CD14-positive monocyte (primary cell): Measurements from ENCODE around the gene CRX. TPM values are rescaled to one million over a fixed set of nuclear protein-coding genes. Genes with fewer than 3 reads are reported as not detected.

Experiments used
- DNase-seq, 3 donors: peaks; one replicate each; pipeline ENCODE4 v3.0.0-alpha.2; 2011 to 2022
- H2AFZ ChIP-seq: 2 replicates; pipeline ENCODE4 v1.6.0; 2012; ENCODE audit warnings: mild to moderate bottlenecking, low read depth, low read length, inconsistent platforms; ENCODE audit not compliant: insufficient read depth, poor library complexity, severe bottlenecking
- H3K27ac ChIP-seq, 2 donors: 1 replicate in 1 of 2; 2 replicates in 1 of 2; pipeline ENCODE4 v1.5.1; 2012 to 2013; ENCODE audit warnings: low read length in 2 of 2, control low read depth in 1 of 2, inconsistent platforms in 1 of 2, low read depth in 1 of 2, mild to moderate bottlenecking in 1 of 2
- H3K27me3 ChIP-seq, 2 donors: one replicate each; pipeline versions ENCODE4 v1.6.0 to v1.6.1; 2011 to 2013; ENCODE audit warnings: low read length in 2 of 2; ENCODE audit not compliant: control insufficient read depth in 2 of 2, insufficient read depth in 2 of 2
- H3K36me3 ChIP-seq, 2 donors: replicated peaks in 1 of 2; 1 replicate in 1 of 2; 2 replicates in 1 of 2; pipeline versions ENCODE4 v1.5.1 to v1.6.1; 2012 to 2013; ENCODE audit warnings: low read length in 2 of 2, control low read depth in 1 of 2, inconsistent platforms in 1 of 2, mild to moderate bottlenecking in 1 of 2; ENCODE audit not compliant: insufficient read depth in 2 of 2, control insufficient read depth in 1 of 2
- H3K4me1 ChIP-seq, 2 donors: 1 replicate in 1 of 2; 2 replicates in 1 of 2; pipeline versions ENCODE4 v1.5.1 to v1.6.1; 2012 to 2013; ENCODE audit warnings: low read length in 2 of 2, control low read depth in 1 of 2, inconsistent platforms in 1 of 2, mild to moderate bottlenecking in 1 of 2, moderate library complexity in 1 of 2; ENCODE audit not compliant: insufficient read depth in 2 of 2, control insufficient read depth in 1 of 2
- H3K4me2 ChIP-seq: replicated peaks from 2 replicates; pipeline ENCODE3; 2012; ENCODE audit warnings: low read length, moderate library complexity, mild to moderate bottlenecking; ENCODE audit not compliant: poor library complexity, severe bottlenecking; ENCODE audit errors: extremely low read depth
- H3K4me3 ChIP-seq, 3 experiments: fragments of 200-600 bp in 1 of 3; sonication (generic) in 1 of 3; replicated peaks in 1 of 3; 1 replicate in 2 of 3; 2 replicates in 1 of 3; pipeline ENCODE4 v1.5.1; 2011 to 2013; ENCODE audit warnings: low read length in 3 of 3, mild to moderate bottlenecking in 3 of 3, control low read depth in 2 of 3, low read depth in 2 of 3, inconsistent platforms in 1 of 3, moderate library complexity in 1 of 3
- H3K79me2 ChIP-seq: 2 replicates; pipeline ENCODE4 v1.6.0; 2012; ENCODE audit warnings: mild to moderate bottlenecking, control low read depth, inconsistent platforms, low read length, moderate library complexity; ENCODE audit not compliant: insufficient read depth
- H3K9ac ChIP-seq: 2 replicates; pipeline ENCODE4 v1.6.0; 2017; ENCODE audit warnings: low read length, mild to moderate bottlenecking; ENCODE audit not compliant: insufficient read depth, poor library complexity, severe bottlenecking
- H3K9me3 ChIP-seq, 2 donors: replicated peaks in 1 of 2; 1 replicate in 1 of 2; 2 replicates in 1 of 2; pipeline versions ENCODE4 v1.5.1 to v1.6.1; 2012 to 2013; ENCODE audit warnings: low read length in 2 of 2, control low read depth in 1 of 2; ENCODE audit not compliant: control insufficient read depth in 1 of 2, insufficient read depth in 1 of 2
- H4K20me1 ChIP-seq: 2 replicates; pipeline ENCODE4 v1.6.0; 2012; ENCODE audit warnings: mild to moderate bottlenecking, low read length, control low read depth, moderate library complexity; ENCODE audit not compliant: insufficient read depth
- H3K27ac Mint-ChIP-seq, 7 donors: one replicate each; pipeline ENCODE4 v1.8.0; 2020; ENCODE audit warnings: mild to moderate bottlenecking in 7 of 7, mixed read lengths in 7 of 7, moderate library complexity in 6 of 7, inconsistent platforms in 2 of 7
- H3K27me3 Mint-ChIP-seq, 3 donors: one replicate each; pipeline ENCODE4 v1.8.0; 2021 to 2022; ENCODE audit warnings: low read depth in 3 of 3, mild to moderate bottlenecking in 3 of 3, mixed read lengths in 3 of 3, moderate library complexity in 3 of 3, inconsistent platforms in 1 of 3
- H3K36me3 Mint-ChIP-seq, 2 donors: one replicate each; pipeline ENCODE4 v1.8.0; 2020; ENCODE audit warnings: mixed read lengths in 2 of 2, inconsistent platforms in 1 of 2, mild to moderate bottlenecking in 1 of 2
- H3K4me1 Mint-ChIP-seq: one replicate; pipeline ENCODE4 v1.8.0; 2020; ENCODE audit warnings: mild to moderate bottlenecking, mixed read lengths
- H3K4me3 Mint-ChIP-seq, 2 donors: one replicate each; pipeline ENCODE4 v1.8.0; 2020; ENCODE audit warnings: mild to moderate bottlenecking in 2 of 2, mixed read lengths in 2 of 2, moderate library complexity in 1 of 2
- H3K9me3 Mint-ChIP-seq, 7 donors: one replicate each; pipeline ENCODE4 v1.8.0; 2020 to 2022; ENCODE audit warnings: mixed read lengths in 7 of 7, mild to moderate bottlenecking in 6 of 7, moderate library complexity in 6 of 7, inconsistent platforms in 2 of 7
- CTCF ChIP-seq: fragments of 200-600 bp; IDR thresholded peaks from one replicate; pipeline ENCODE4 v1.8.0; 2022; ENCODE audit warnings: antibody characterized with exemption, mild to moderate bottlenecking
- WGBS: methylation state at CpG from one replicate; pipeline ENCODE4 v1.1.5; 2013; ENCODE audit warnings: missing lambda C conversion rate; ENCODE audit not compliant: insufficient coverage; 5-methylcytosine and 5-hydroxymethylcytosine counted together
- intact Hi-C, 2 donors: fragments of 100-400 bp; cut with micrococcal nuclease; formaldehyde crosslinking; loops; one replicate each; pipeline versions ENCODE4 v1.15.0 to v1.15.1; 2023
- polyA plus RNA-seq, 3 donors: library from polyadenylated mRNA; depleted of rRNA in 1 of 3; unstranded in 2 of 3; stranded (reverse) in 1 of 3; fragments of 300-500 nt in 2 of 3; fragments of >200 nt in 1 of 3; fragmentation: Illumina TruSeq in 2 of 3; gene quantifications; 1 replicate in 2 of 3; 2 replicates in 1 of 3; pipeline ENCODE4 v1.2.3, GENCODE V29; 2012 to 2021

CRX gene
- polyA plus RNA-seq, 3 donors, result not detected

GRCh38 chr19:47839913-47840312 lies 18.2 kb downstream of the CRX start:
- intact Hi-C loops, result no loop called here

GRCh38 chr19:47842941-47843340 lies 21.2 kb downstream of the CRX start:
- H3K4me2 ChIP-seq, result no peak overlapping the region
- 80% methylated on average over 3 of the region's 5 CpGs for WGBS
- no peaks in the 10 kb centered on the region for H3K79me2 ChIP-seq
- no peak for DNase-seq
- no peak overlapping the region for H3K4me3 Mint-ChIP-seq
- H3K27me3 ChIP-seq, result no peaks in the 10 kb centered on the region
- H3K27me3 Mint-ChIP-seq, result peaks cover 9 to 13% (median 11%) of the 10 kb centered on the region in 3 donors
- H2AFZ ChIP-seq, result no peak overlapping the region
- H3K36me3 Mint-ChIP-seq, result no peaks in the 10 kb centered on the region
- no peak overlapping the region for H3K27ac Mint-ChIP-seq
- no peaks in the 10 kb centered on the region for H3K4me1 ChIP-seq
- no peak overlapping the region for H3K4me3 ChIP-seq
- no peak overlapping the region for H3K27ac ChIP-seq
- no peaks in the 10 kb centered on the region for H3K9me3 ChIP-seq
- peaks cover 3% of the 10 kb centered on the region for H3K4me1 Mint-ChIP-seq
- no peaks in the 10 kb centered on the region for H3K36me3 ChIP-seq
- no peak for TF ChIP-seq CTCF
- H3K9me3 Mint-ChIP-seq, result peaks cover 0 to under 1% (median 0%) of the 10 kb centered on the region in 7 donors
- intact Hi-C loops, result no loop called here
- no peak overlapping the region for H3K9ac ChIP-seq
- no peaks in the 10 kb centered on the region for H4K20me1 ChIP-seq

More at GRCh38 chr19:47839913-47840312, 18.2 kb downstream of the CRX start:
- no peaks in the 10 kb centered on the region for H4K20me1 ChIP-seq
- 58% methylated on average over 7 of the region's 10 CpGs for WGBS
- no peak overlapping the region for H3K4me3 ChIP-seq
- Mint-ChIP-seq H3K4me3 (no peak overlapping the region), H3K27ac (no peak overlapping the region), H3K9me3 (no peaks in the 10 kb centered on the region), H3K36me3 (no peaks in the 10 kb centered on the region), H3K27me3 (peaks cover 1 to 8% (median 4%) of the 10 kb centered on the region in 3 donors), H3K4me1 (peaks cover 3% of the 10 kb centered on the region)
- no peaks in the 10 kb centered on the region for H3K27me3 ChIP-seq
- no peak for DNase-seq
- no peak overlapping the region for H2AFZ ChIP-seq
- H3K9me3 ChIP-seq, result no peaks in the 10 kb centered on the region
- no peaks in the 10 kb centered on the region for H3K79me2 ChIP-seq
- no peak overlapping the region for H3K9ac ChIP-seq
- no peak overlapping the region for H3K4me2 ChIP-seq
- TF ChIP-seq CTCF, result no peak
- no peak overlapping the region for H3K27ac ChIP-seq
- no peaks in the 10 kb centered on the region for H3K36me3 ChIP-seq
- H3K4me1 ChIP-seq, result no peaks in the 10 kb centered on the region
